Mesendoderm (in vitro differentiated cells): ENCODE results near the gene PDCD10. TPM values are rescaled to one million over a fixed set of nuclear protein-coding genes. Genes with fewer than 3 reads are reported as not detected.

Source experiments
- DNase-seq: peaks from one replicate; pipeline ENCODE4 v3.0.0; 2013
- H2AK5ac ChIP-seq: 2 replicates; pipeline ENCODE4 v1.6.1; 2013; ENCODE audit warnings: low read length, inconsistent platforms
- H2BK120ac ChIP-seq: 2 replicates; pipeline ENCODE4 v1.6.1; 2013; ENCODE audit warnings: low read depth, mild to moderate bottlenecking, low read length, moderate library complexity, mixed read lengths
- H2BK15ac ChIP-seq: replicated peaks from 2 replicates; pipeline ENCODE4 v1.6.1; 2013; ENCODE audit warnings: low read depth, mild to moderate bottlenecking, moderate library complexity
- H2BK5ac ChIP-seq: 2 replicates; pipeline ENCODE4 v1.6.1; 2013; ENCODE audit warnings: low read length, inconsistent platforms
- H3K18ac ChIP-seq: 2 replicates; pipeline ENCODE4 v1.6.1; 2013; ENCODE audit warnings: mild to moderate bottlenecking, low read length, mixed read lengths
- H3K23ac ChIP-seq: one replicate; pipeline ENCODE4 v1.6.1; 2013; ENCODE audit warnings: low read length
- H3K27ac ChIP-seq: 2 replicates; pipeline ENCODE4 v1.5.1; 2013; ENCODE audit warnings: low read depth, mild to moderate bottlenecking, inconsistent platforms, low read length, moderate library complexity
- H3K27me3 ChIP-seq: 2 replicates; pipeline ENCODE4 v1.6.1; 2013; ENCODE audit warnings: low read length, control low read depth, mild to moderate bottlenecking, inconsistent platforms; ENCODE audit not compliant: insufficient read depth, poor library complexity
- H3K36me3 ChIP-seq: 2 replicates; pipeline ENCODE4 v1.6.1; 2013; ENCODE audit warnings: low read length, inconsistent platforms; ENCODE audit not compliant: control insufficient read depth, insufficient read depth
- H3K4ac ChIP-seq: one replicate; pipeline ENCODE4 v1.6.1; 2013; ENCODE audit warnings: low read depth, mild to moderate bottlenecking, low read length, moderate library complexity
- H3K4me1 ChIP-seq: 2 replicates; pipeline ENCODE4 v1.6.1; 2013; ENCODE audit warnings: low read depth, low read length, inconsistent platforms; ENCODE audit not compliant: control insufficient read depth
- H3K4me2 ChIP-seq: 2 replicates; pipeline ENCODE4 v1.6.1; 2013; ENCODE audit warnings: low read length
- H3K4me3 ChIP-seq: 2 replicates; pipeline ENCODE4 v1.5.1; 2013; ENCODE audit warnings: mild to moderate bottlenecking, low read length
- H3K56ac ChIP-seq: one replicate; pipeline ENCODE4 v1.6.1; 2013; ENCODE audit warnings: low read length
- H3K79me1 ChIP-seq: 2 replicates; pipeline ENCODE4 v1.6.1; 2013; ENCODE audit warnings: low read length, inconsistent platforms
- H3K79me2 ChIP-seq: 2 replicates; pipeline ENCODE4 v1.6.1; 2013; ENCODE audit warnings: mild to moderate bottlenecking, low read length; ENCODE audit not compliant: control insufficient read depth, insufficient read depth
- H3K9ac ChIP-seq: 2 replicates; pipeline ENCODE4 v1.6.1; 2013; ENCODE audit warnings: low read length, inconsistent platforms
- H4K5ac ChIP-seq: one replicate; pipeline ENCODE4 v1.6.1; 2013; ENCODE audit warnings: low read length
- H4K8ac ChIP-seq: one replicate; pipeline ENCODE4 v1.6.1; 2013; ENCODE audit warnings: low read depth, mild to moderate bottlenecking, control low read depth, low read length, moderate library complexity
- WGBS: extraction: QIAGEN DNeasy Blood & Tissue Kit; methylation state at CpG from one replicate; pipeline ENCODE4 v1.1.7; 2013; ENCODE audit warnings: low lambda C conversion rate, missing lambda C conversion rate; ENCODE audit not compliant: insufficient coverage; ENCODE audit errors: extremely low coverage; 5-methylcytosine and 5-hydroxymethylcytosine counted together
- small RNA-seq: library from polyadenylated mRNA; stranded (forward); fragments of <200 nt; extraction: miRNeasy Mini kit (QIAGEN cat#:217004); gene quantifications from one replicate; pipeline ENCODE3, GENCODE V24; 2013; ENCODE audit not compliant: insufficient read depth

PDCD10 gene

DNA sequence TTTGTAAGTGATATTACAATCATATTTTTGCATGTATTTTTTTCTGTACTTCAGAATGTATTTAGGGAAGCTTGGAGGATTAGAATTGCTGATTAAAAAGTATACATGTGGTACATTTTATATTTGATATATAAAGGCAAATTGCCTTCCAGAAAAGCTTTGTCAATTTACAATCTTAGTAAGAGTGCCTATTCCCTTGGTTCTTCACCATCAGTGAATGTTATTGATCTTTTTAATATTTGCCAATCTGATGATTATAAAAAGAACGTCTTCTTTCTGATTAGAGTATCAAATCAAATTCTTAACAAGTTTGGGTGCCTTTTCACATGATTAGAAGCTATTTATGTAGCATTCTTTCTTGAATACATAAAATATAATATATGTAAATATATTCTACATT, 90.1 kb downstream of the PDCD10 start:
- Histone ChIP-seq H3K23ac (no peak overlapping the region), H4K5ac (no peak overlapping the region), H4K8ac (no peak overlapping the region), H3K18ac (no peak overlapping the region), H3K27ac (no peak overlapping the region), H2AK5ac (no peak overlapping the region), H3K36me3 (no peaks in the 10 kb centered on the region), H3K56ac (no peak overlapping the region), H3K4me1 (no peaks in the 10 kb centered on the region), H3K4me3 (no peak overlapping the region), H2BK120ac (no peak overlapping the region), H2BK15ac (no peak overlapping the region), H3K4me2 (no peak overlapping the region), H3K79me1 (no peaks in the 10 kb centered on the region), H3K79me2 (no peaks in the 10 kb centered on the region), H2BK5ac (no peak overlapping the region), H3K4ac (no peak overlapping the region), H3K9ac (no peak overlapping the region), H3K27me3 (no peaks in the 10 kb centered on the region)
- no CpG with 5 or more reads among the region's 1 CpG for WGBS
- DNase-seq = no peak

Small RNA genes lying within 50 kb of the gene (small RNA-seq; reads per million reads assigned to genes)
- not detected for gene HMGN1P8
